ENCODE measurements around the gene FAM13A. TPM values are rescaled to one million over a fixed set of nuclear protein-coding genes. Genes with fewer than 3 reads are reported as not detected.
"Not testable (repeated sequence)": the region's sequence is repeated elsewhere in the genome, so short reads cannot be mapped to it uniquely, and the experiment has no call there.

FAM13A gene
- total and polyA plus RNA-seq, 8 donors = 6.0 to 132 (median 45.7) TPM

DNA sequence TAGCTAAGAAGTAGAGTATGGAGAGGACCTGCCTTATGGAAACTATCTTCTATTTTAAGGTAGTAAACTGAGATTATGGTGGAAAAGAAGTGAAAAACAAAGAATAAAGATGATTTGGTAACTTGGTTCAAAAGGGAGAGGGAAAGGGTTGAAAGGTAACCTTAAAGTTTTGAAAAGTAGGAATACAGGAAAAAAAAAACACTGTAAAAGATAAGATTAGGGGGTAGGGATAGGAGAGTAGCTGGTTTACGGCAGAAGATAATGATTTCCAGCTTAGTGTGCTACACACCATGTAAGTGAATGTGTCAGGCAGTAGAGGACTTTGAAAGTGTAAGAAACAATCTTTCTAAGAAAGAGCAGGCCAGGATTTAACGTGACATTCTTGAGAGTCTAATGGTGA, 35.3 kb downstream of the FAM13A start:
- Histone ChIP-seq H3K4me3 (no peak overlapping the region), H3K27ac (no peak overlapping the region), H3K9me3 (no peaks in the 10 kb centered on the region), H3K27me3 (no peaks in the 10 kb centered on the region), H3K36me3 (peaks cover 0 to 15% (median 12%) of the 10 kb centered on the region in 4 donors), H3K4me1 (peaks cover 7 to 23% (median 15%) of the 10 kb centered on the region in 4 donors)
- intact Hi-C loops (cut with DNase I; ENCODE audit: low total_unique reads) = loop anchor here (10.0 kb wide), 1 partner anchor 317 kb away; no protein-coding TSS in a partner anchor
- DNase-seq = no peak
- TF ChIP-seq EP300 (IDR thresholded peaks at IDR 0.05) (no peak), POLR2AphosphoS5 (IDR thresholded peaks at IDR 0.05) (no peak)
- 33 to 53% (median 48%) methylated on average over 2 of the region's 2 CpGs for WGBS, 5 donors

- H3K4me3 ChIP-seq = no peak overlapping the region
- H3K9me3 ChIP-seq = no peaks in the 10 kb centered on the region
- TF ChIP-seq EP300 (IDR thresholded peaks at IDR 0.05) (no peak), POLR2AphosphoS5 (IDR thresholded peaks at IDR 0.05) (no peak), POLR2A (IDR thresholded peaks at IDR 0.05) (no peak), CTCF (IDR thresholded peaks at IDR 0.05) (no peak)
- H3K36me3 ChIP-seq = peaks cover 0 to 15% (median 12%) of the 10 kb centered on the region in 4 donors
- 74 to 85% (median 79%) methylated on average over 1 of the region's 1 CpG for WGBS, 5 donors
- H3K4me1 ChIP-seq = peaks cover 7 to 23% (median 15%) of the 10 kb centered on the region in 4 donors
- intact Hi-C loops (cut with DNase I; ENCODE audit: low total_unique reads) = loop anchor here (10.0 kb wide), 1 partner anchor 316 kb away; no protein-coding TSS in a partner anchor
- H3K27ac ChIP-seq = no peak overlapping the region
- H3K27me3 ChIP-seq = no peaks in the 10 kb centered on the region
- no peak for DNase-seq
Observed at GRCh38 chr4:89021062-89021461, 35.9 kb downstream of the FAM13A start.

DNA sequence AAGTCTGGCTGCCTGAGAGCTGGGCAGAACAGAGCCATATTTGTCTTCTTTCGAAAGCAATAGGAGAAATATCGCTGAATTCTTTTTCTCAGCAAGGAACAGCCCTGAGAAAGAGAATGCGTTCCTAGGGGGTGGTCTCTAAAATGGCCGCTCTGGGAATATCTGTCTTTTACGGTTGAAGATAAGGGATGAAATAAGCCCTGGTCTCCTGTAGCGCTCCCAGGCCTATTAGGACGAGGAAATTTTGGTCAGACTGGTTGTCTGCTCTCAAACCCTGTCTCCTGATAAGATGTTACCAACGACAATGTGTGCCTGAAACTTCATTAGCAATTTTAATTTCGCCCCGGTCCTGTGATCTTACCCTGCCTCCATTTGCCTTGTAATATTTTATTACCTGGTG, 42.1 kb downstream of the FAM13A start:
- WGBS, 5 donors = 87 to 95% (median 94%) methylated on average over 10 of the region's 10 CpGs
- H3K4me1 ChIP-seq; H3K9me3 ChIP-seq; H3K27me3 ChIP-seq; H3K4me3 ChIP-seq; H3K27ac ChIP-seq; intact Hi-C loops (cut with DNase I; ENCODE audit: low total_unique reads); DNase-seq: not testable (repeated sequence)
- H3K36me3 ChIP-seq = peaks cover 0 to 33% (median 16%) of the 10 kb centered on the region in 4 donors

DNA sequence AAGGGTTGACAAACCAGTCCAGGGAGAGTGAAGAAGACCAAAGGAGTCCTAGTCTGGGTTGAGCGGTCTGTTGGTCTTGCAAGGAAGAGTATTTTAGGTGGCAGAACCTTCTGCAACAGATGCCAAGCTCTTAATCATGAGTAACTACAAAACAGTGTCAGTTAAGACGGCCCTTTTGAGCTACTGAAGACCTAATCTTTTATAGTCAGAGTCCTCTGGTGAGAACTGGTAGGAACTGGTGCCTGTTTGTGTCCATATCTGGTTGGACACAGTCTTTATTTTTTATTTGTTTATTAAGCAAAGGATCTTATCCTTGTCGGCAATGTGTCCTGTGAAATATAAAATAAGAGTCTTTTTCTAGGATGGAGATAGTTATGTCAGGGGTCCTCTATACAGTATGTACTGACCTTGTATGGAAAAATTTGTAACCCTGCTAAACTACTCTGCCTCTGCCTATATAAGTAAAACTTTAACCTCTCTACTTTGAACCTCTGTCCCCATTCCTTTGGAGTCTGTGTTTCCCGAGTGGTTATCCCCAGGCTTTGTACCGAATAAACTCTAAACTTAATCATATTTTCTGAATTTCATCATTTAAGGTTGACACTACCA, 47.1 kb downstream of the FAM13A start:
- H3K4me3 ChIP-seq = no peak overlapping the region
- H3K4me1 ChIP-seq = no peaks in the 10 kb centered on the region
- no peak for DNase-seq
- no peak overlapping the region for H3K27ac ChIP-seq
- H3K36me3 ChIP-seq = peaks cover 0 to 29% (median 1%) of the 10 kb centered on the region in 4 donors
- peaks cover 2 to 4% (median 3%) of the 10 kb centered on the region in 4 donors for H3K9me3 ChIP-seq
- TF ChIP-seq EP300 (IDR thresholded peaks at IDR 0.05) (no peak), POLR2AphosphoS5 (IDR thresholded peaks at IDR 0.05) (no peak), CTCF (IDR thresholded peaks at IDR 0.05) (no peak), POLR2A (IDR thresholded peaks at IDR 0.05) (no peak)
- intact Hi-C loops (cut with DNase I; ENCODE audit: low total_unique reads) = no loop called here
- WGBS, 5 donors = 66 to 85% (median 70%) methylated on average over 5 of the region's 5 CpGs
- H3K27me3 ChIP-seq = no peaks in the 10 kb centered on the region

DNA sequence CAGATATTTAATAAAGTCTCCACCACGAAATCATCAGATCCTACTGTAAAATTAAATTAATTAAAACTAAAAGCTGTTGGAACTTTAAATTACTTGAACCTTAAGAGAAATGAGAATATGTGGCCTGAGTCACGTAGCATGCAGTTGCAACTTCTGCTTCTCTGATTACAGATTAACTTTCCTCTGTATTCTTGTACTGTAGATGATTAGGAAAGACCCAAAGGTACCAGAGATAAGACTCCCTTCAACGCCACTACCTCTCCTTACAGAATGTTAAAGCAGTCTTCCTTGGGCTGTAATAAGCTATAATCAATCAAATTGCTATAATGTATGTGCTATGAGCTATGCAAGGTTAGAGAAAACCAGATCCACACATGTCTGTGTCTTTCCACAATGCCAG, 47.9 kb downstream of the FAM13A start:
- peaks cover 0 to 24% (median 0%) of the 10 kb centered on the region in 4 donors for H3K36me3 ChIP-seq
- intact Hi-C loops (cut with DNase I; ENCODE audit: low total_unique reads) = no loop called here
- no peaks in the 10 kb centered on the region for H3K4me1 ChIP-seq
- TF ChIP-seq POLR2AphosphoS5 (IDR thresholded peaks at IDR 0.05) (no peak), POLR2A (IDR thresholded peaks at IDR 0.05) (no peak), EP300 (IDR thresholded peaks at IDR 0.05) (no peak), CTCF (IDR thresholded peaks at IDR 0.05) (no peak)
- H3K27me3 ChIP-seq = no peaks in the 10 kb centered on the region
- no peak for DNase-seq
- no peaks in the 10 kb centered on the region for H3K9me3 ChIP-seq
- no peak overlapping the region for H3K4me3 ChIP-seq
- WGBS, 5 donors = 43 to 75% (median 57%) methylated on average over 3 of the region's 3 CpGs
- no peak overlapping the region for H3K27ac ChIP-seq
